ENCODE data around the gene GPRASP2.

Gene GPRASP2

DNA sequence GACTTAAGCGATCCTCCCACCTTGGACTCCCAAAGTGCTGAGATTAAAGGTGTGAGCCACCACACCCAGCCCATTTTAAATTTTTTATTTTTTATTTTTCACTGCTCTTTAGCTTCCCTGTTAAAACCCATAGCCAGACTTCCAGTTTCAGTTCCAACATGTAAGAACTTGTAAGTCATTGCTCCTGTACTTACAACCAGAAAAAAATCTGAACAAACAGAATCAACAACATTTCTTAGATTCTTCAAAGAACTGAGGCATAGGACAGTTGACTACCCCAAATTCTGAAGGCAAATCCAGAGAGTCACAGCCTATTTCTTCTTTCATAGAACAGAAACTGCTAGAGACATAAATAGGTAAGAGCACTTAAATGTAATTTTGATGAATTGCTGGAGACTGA lies 16.4 kb downstream of the GPRASP2 start:
- no peaks in the 10 kb centered on the region for H3K27me3 ChIP-seq (replicated peaks)

DNA sequence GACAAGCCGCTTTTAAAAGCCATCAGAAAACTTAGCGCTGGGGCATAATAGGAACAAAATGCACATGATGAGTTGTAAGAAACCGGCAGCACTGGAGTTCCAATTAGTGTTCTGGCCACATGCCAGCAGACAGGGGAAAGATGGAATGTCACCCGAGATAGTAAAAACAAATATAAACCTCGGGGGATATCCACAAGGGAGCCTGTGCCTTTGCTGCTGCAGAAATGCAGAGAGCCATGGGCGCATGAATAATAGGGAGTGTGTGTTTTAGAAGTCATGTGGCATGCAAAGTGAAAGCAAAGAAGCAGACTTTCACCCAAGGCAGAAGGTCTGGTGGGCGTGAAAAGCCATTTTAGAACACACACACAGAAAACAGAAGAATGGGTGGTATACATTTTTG lies 27.4 kb downstream of the GPRASP2 start:
- Histone ChIP-seq H3K27ac (no peak overlapping the region), H3K36me3 (replicated peaks) (no peaks in the 10 kb centered on the region), H3K27me3 (replicated peaks) (no peaks in the 10 kb centered on the region), H3K4me3 (ENCODE audit: low read depth, low read length) (no peak overlapping the region)
- TF ChIP-seq, protein P1, sequence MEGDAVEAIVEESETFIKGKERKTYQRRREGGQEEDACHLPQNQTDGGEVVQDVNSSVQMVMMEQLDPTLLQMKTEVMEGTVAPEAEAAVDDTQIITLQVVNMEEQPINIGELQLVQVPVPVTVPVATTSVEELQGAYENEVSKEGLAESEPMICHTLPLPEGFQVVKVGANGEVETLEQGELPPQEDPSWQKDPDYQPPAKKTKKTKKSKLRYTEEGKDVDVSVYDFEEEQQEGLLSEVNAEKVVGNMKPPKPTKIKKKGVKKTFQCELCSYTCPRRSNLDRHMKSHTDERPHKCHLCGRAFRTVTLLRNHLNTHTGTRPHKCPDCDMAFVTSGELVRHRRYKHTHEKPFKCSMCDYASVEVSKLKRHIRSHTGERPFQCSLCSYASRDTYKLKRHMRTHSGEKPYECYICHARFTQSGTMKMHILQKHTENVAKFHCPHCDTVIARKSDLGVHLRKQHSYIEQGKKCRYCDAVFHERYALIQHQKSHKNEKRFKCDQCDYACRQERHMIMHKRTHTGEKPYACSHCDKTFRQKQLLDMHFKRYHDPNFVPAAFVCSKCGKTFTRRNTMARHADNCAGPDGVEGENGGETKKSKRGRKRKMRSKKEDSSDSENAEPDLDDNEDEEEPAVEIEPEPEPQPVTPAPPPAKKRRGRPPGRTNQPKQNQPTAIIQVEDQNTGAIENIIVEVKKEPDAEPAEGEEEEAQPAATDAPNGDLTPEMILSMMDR (IDR thresholded peaks at IDR 0.05; ENCODE audit: low read depth, low read length, missing control alignments) = no peak
- in situ Hi-C loops (cut with HindIII; ENCODE audit: low pct_ligation_motif_present, low sequenced_read_pairs) = no loop called here
- peak; percentile 11 for DNase-seq

More for the DNA sequence above, 16.4 kb downstream of the GPRASP2 start:
- TF ChIP-seq, protein P1 (IDR thresholded peaks at IDR 0.05; ENCODE audit: low read depth, low read length, missing control alignments) = no peak
- in situ Hi-C loops (cut with HindIII; ENCODE audit: low pct_ligation_motif_present, low sequenced_read_pairs) = no loop called here
- no peak for DNase-seq
- Histone ChIP-seq H3K36me3 (replicated peaks) (no peaks in the 10 kb centered on the region), H3K27ac (no peak overlapping the region), H3K4me3 (ENCODE audit: low read depth, low read length) (no peak overlapping the region)

DNA sequence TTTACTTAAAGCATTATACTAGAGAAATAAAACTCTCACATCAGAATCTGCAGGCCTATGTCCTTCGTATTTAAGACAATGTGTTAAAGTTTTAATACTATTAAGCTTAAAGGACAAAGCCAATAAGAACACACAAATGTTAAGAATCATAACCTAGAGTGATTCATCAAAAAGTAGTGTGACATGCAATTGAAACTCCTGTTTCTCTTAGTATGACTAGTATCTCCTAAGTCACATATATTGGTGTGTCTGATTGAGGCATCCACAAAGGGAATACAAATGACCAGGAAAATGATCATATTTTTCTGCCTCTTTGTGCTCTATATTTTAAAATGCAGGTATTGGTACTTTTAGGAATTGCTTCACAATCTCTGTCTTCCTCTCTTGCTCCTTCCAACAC lies 32.1 kb downstream of the GPRASP2 start:
- TF ChIP-seq, protein P1 (IDR thresholded peaks at IDR 0.05; ENCODE audit: low read depth, low read length, missing control alignments) = no peak

DNA sequence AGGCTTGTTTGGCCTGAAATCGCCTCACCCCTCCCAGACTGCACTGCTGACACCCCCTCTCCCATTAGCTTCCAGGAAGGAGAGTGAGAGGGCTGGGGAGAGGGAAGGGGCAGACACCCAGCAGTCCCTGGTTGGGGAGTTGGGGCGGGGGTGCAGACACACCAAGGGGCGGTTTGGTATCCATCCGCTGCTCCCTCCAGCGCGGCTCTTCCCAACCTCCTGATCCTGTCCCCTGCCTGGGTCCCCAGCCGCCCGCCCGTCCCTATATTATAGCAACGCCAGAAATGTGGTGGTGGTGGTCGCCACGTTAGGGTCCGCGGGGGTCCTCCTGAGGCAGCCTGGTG lies 33.2 kb downstream of the GPRASP2 start:
- TF ChIP-seq, protein P1 (IDR thresholded peaks at IDR 0.05; ENCODE audit: low read depth, low read length, missing control alignments) = no peak
- H3K27me3 ChIP-seq (replicated peaks) = no peaks in the 10 kb centered on the region
- H3K36me3 ChIP-seq (replicated peaks) = no peaks in the 10 kb centered on the region
- in situ Hi-C loops (cut with HindIII; ENCODE audit: low pct_ligation_motif_present, low sequenced_read_pairs) = no loop called here
- DNase-seq = no peak
- H3K27ac ChIP-seq = no peak overlapping the region
- peak overlapping the region; percentile 61 for H3K4me3 ChIP-seq (ENCODE audit: low read depth, low read length)

More for the DNA sequence above, 32.1 kb downstream of the GPRASP2 start:
- H3K27me3 ChIP-seq (replicated peaks) = no peaks in the 10 kb centered on the region
- no peak overlapping the region for H3K27ac ChIP-seq
- in situ Hi-C loops (cut with HindIII; ENCODE audit: low pct_ligation_motif_present, low sequenced_read_pairs) = no loop called here
- no peak overlapping the region for H3K4me3 ChIP-seq (ENCODE audit: low read depth, low read length)
- DNase-seq = no peak
- H3K36me3 ChIP-seq (replicated peaks) = no peaks in the 10 kb centered on the region

DNA sequence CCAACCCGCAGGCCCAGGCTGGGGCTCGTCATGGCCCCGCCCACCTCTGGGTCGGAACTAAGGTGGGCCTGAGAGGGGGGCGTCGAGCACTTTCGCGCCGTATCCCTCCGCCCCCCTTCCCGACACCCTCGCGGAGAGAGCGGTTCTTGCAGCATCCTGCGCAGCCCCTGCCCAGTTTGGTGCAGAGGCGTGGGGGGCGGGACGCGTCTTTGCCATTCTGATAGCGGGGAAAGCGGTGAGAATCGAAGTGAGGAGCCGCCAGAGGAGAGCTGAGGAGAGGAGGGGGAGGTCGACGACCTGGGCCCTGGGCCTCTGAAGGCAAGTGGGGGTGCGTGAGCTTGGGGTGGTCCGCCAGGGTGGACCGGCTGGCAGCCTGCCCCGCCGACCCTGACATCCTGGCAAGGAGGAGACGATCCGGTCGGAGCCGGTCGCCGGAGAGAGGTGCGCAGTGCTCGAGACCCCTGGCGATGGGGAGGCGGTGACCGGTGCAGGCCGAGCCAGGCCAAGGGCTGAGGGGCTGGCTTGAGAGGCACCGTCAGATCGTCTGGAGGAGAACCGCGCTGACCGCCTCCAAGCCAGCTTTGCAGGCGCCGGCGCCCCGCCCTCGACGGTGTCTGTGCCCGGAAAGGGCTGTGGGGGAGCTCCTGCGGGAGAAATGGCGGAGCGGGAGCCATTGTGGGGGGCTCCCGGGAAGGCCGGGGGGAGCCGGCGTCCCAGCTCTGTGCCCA lies 33.8 kb downstream of the GPRASP2 start:
- DNase-seq = no peak
- H3K27ac ChIP-seq = no peak overlapping the region
- TF ChIP-seq, protein P1 (IDR thresholded peaks at IDR 0.05; ENCODE audit: low read depth, low read length, missing control alignments) = no peak
- no peaks in the 10 kb centered on the region for H3K36me3 ChIP-seq (replicated peaks)
- no peaks in the 10 kb centered on the region for H3K27me3 ChIP-seq (replicated peaks)
- H3K4me3 ChIP-seq (ENCODE audit: low read depth, low read length) = peak overlapping the region; percentile 61
- in situ Hi-C loops (cut with HindIII; ENCODE audit: low pct_ligation_motif_present, low sequenced_read_pairs) = no loop called here

DNA sequence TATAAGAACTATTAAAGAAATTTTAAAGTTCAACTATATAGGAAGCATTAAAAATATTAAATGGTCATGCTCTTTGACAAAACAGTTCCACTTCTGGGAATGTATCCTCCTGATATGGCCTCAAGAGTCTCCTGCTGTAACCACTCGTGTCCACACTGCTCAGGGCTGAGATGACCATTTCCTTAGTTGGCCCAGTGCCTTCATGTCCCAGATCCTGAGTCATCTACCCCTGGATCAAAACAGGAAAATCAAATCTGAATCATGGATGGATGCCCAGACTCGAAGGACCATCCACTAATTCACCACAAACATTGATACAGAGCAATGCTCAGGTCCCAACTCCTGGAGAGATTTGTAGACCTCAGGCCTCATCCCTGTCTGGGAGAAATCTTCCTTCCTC lies 53.0 kb downstream of the GPRASP2 start:
- Histone ChIP-seq H3K4me3 (ENCODE audit: low read depth, low read length) (no peak overlapping the region), H3K27ac (no peak overlapping the region), H3K36me3 (replicated peaks) (no peaks in the 10 kb centered on the region), H3K27me3 (replicated peaks) (no peaks in the 10 kb centered on the region)
- TF ChIP-seq, protein P1 (IDR thresholded peaks at IDR 0.05; ENCODE audit: low read depth, low read length, missing control alignments) = no peak
- in situ Hi-C loops (cut with HindIII; ENCODE audit: low pct_ligation_motif_present, low sequenced_read_pairs) = no loop called here
- peak; percentile 29 for DNase-seq
